DOHH2 (cell line): ENCODE measurements around the gene SYNE1.

ENCODE experiments used
- H3F3A ChIP-seq: fragments of 200-600 bp; sonication (generic), shearing (Covaris generic); 2 replicates; pipeline ENCODE4 v1.6.0; 2016; ENCODE audit warnings: antibody characterized with exemption, mild to moderate bottlenecking; ENCODE audit not compliant: control insufficient read depth, insufficient read depth
- H3K27ac ChIP-seq: fragments of 200-600 bp; sonication (generic); 2 replicates; pipeline ENCODE4 v1.5.1; 2014; ENCODE audit warnings: low read depth, mild to moderate bottlenecking, low read length, moderate library complexity
- H3K27me3 ChIP-seq: fragments of 200-600 bp; sonication (generic); 2 replicates; pipeline ENCODE4 v1.6.1; 2014; ENCODE audit warnings: mild to moderate bottlenecking, low read length, mixed read lengths; ENCODE audit not compliant: control insufficient read depth
- H3K36me3 ChIP-seq: fragments of 200-600 bp; sonication (generic); 2 replicates; pipeline ENCODE4 v1.6.1; 2014; ENCODE audit warnings: mild to moderate bottlenecking, low read length, moderate library complexity, mixed read lengths; ENCODE audit not compliant: control insufficient read depth
- H3K4me1 ChIP-seq: fragments of 200-600 bp; sonication (generic); 2 replicates; pipeline ENCODE4 v1.6.1; 2014; ENCODE audit warnings: mild to moderate bottlenecking, low read length, mixed read lengths; ENCODE audit not compliant: control insufficient read depth
- H3K4me2 ChIP-seq: fragments of 200-600 bp; sonication (generic); 2 replicates; pipeline ENCODE4 v1.6.0; 2014; ENCODE audit warnings: mild to moderate bottlenecking, low read length, moderate library complexity
- H3K4me3 ChIP-seq: fragments of 200-600 bp; sonication (generic); 2 replicates; pipeline ENCODE4 v1.5.1; 2014; ENCODE audit warnings: mild to moderate bottlenecking, low read length, mixed read lengths
- H3K79me2 ChIP-seq: fragments of 200-600 bp; sonication (generic); 2 replicates; pipeline ENCODE4 v1.6.1; 2014; ENCODE audit warnings: mild to moderate bottlenecking, low read length, mixed read lengths; ENCODE audit not compliant: control insufficient read depth
- H3K9me2 ChIP-seq: fragments of 200-600 bp; sonication (generic); replicated peaks from 2 replicates; pipeline ENCODE4 v1.6.1; 2014; ENCODE audit warnings: mild to moderate bottlenecking, low read length, mixed read lengths; ENCODE audit not compliant: control insufficient read depth
- H3K9me3 ChIP-seq: fragments of 200-600 bp; sonication (generic); 2 replicates; pipeline ENCODE4 v1.6.1; 2014; ENCODE audit warnings: antibody characterized with exemption, low read length, mixed read lengths; ENCODE audit not compliant: control insufficient read depth, insufficient read depth
- H4K20me1 ChIP-seq: fragments of 200-600 bp; sonication (generic); 2 replicates; pipeline ENCODE4 v1.6.0; 2014; ENCODE audit warnings: low read depth, mild to moderate bottlenecking, antibody characterized with exemption, low read length, moderate library complexity; ENCODE audit not compliant: control insufficient read depth, insufficient read depth
- EZH2phosphoT487 ChIP-seq: fragments of 200-600 bp; sonication (generic); IDR thresholded peaks from 2 replicates; pipeline ENCODE4 v1.6.1; 2017; ENCODE audit warnings: borderline replicate concordance, mild to moderate bottlenecking, antibody characterized with exemption, low read length, moderate library complexity, mixed read lengths
- TF ChIP-seq, protein P1 (sequence below): fragments of 200-600 bp; sonication (generic); IDR thresholded peaks from one replicate; pipeline ENCODE4 v1.5.1; 2014; ENCODE audit warnings: antibody characterized with exemption, mild to moderate bottlenecking, low read depth, low read length; ENCODE audit not compliant: poor library complexity, severe bottlenecking

The SYNE1 gene

DNA sequence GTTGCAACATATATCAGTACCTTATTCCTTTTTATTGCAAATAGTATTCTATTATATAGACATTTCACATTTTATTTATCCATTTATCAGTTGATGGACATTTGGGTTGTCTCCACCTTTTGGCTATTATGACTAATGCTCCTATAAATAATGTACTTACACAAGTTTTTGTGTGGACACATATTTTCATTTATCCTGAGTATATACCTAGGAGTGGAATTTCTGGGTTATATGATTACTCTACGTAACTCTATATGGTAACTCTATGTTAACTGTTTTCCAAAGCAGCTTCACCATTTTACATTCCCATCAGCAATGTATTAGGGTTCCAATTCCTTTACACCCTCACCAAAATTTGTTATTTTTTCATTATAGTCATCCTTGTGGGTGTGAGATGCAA, 424.7 kb downstream of the SYNE1 start:
- no peaks in the 10 kb centered on the region for H3K27me3 ChIP-seq
- H3K79me2 ChIP-seq: no peaks in the 10 kb centered on the region
- H3K4me2 ChIP-seq: no peak overlapping the region
- TF ChIP-seq EZH2phosphoT487: no peak
- TF ChIP-seq, protein P1, sequence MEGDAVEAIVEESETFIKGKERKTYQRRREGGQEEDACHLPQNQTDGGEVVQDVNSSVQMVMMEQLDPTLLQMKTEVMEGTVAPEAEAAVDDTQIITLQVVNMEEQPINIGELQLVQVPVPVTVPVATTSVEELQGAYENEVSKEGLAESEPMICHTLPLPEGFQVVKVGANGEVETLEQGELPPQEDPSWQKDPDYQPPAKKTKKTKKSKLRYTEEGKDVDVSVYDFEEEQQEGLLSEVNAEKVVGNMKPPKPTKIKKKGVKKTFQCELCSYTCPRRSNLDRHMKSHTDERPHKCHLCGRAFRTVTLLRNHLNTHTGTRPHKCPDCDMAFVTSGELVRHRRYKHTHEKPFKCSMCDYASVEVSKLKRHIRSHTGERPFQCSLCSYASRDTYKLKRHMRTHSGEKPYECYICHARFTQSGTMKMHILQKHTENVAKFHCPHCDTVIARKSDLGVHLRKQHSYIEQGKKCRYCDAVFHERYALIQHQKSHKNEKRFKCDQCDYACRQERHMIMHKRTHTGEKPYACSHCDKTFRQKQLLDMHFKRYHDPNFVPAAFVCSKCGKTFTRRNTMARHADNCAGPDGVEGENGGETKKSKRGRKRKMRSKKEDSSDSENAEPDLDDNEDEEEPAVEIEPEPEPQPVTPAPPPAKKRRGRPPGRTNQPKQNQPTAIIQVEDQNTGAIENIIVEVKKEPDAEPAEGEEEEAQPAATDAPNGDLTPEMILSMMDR: no peak
- no peaks in the 10 kb centered on the region for H3K9me3 ChIP-seq
- H3F3A ChIP-seq: no peaks in the 10 kb centered on the region
- no peaks in the 10 kb centered on the region for H3K9me2 ChIP-seq
- H3K27ac ChIP-seq: no peak overlapping the region
- H3K4me3 ChIP-seq: no peak overlapping the region
- no peaks in the 10 kb centered on the region for H3K4me1 ChIP-seq
- no peaks in the 10 kb centered on the region for H4K20me1 ChIP-seq
- peaks cover 72% of the 10 kb centered on the region for H3K36me3 ChIP-seq

DNA sequence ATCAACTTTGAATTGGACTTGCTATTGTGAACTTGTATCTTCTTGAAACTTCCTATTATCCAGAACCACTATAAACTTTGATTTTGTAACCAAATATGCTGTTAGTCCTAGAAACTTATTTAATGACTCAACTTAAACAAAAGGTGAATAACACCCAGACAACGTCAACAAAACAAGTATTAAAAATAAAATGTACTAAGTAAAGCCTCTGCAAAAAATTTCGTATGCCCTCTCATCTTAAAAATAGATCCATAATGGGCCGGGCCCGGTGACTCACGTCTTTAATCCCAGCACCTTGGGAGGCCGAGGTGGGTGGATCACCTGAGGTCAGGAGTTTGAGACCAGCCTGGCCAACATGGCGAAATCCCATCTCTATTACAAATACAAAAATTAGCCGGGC, 428.0 kb downstream of the SYNE1 start:
- Histone ChIP-seq H3K4me1 (no peaks in the 10 kb centered on the region), H3K4me3 (no peak overlapping the region), H3F3A (no peaks in the 10 kb centered on the region), H3K79me2 (no peaks in the 10 kb centered on the region), H3K4me2 (no peak overlapping the region), H3K27me3 (no peaks in the 10 kb centered on the region), H4K20me1 (no peaks in the 10 kb centered on the region), H3K9me2 (no peaks in the 10 kb centered on the region), H3K9me3 (no peaks in the 10 kb centered on the region), H3K36me3 (peaks cover 77% of the 10 kb centered on the region), H3K27ac (no peak overlapping the region)
- TF ChIP-seq EZH2phosphoT487: no peak
- TF ChIP-seq, protein P1: no peak

DNA sequence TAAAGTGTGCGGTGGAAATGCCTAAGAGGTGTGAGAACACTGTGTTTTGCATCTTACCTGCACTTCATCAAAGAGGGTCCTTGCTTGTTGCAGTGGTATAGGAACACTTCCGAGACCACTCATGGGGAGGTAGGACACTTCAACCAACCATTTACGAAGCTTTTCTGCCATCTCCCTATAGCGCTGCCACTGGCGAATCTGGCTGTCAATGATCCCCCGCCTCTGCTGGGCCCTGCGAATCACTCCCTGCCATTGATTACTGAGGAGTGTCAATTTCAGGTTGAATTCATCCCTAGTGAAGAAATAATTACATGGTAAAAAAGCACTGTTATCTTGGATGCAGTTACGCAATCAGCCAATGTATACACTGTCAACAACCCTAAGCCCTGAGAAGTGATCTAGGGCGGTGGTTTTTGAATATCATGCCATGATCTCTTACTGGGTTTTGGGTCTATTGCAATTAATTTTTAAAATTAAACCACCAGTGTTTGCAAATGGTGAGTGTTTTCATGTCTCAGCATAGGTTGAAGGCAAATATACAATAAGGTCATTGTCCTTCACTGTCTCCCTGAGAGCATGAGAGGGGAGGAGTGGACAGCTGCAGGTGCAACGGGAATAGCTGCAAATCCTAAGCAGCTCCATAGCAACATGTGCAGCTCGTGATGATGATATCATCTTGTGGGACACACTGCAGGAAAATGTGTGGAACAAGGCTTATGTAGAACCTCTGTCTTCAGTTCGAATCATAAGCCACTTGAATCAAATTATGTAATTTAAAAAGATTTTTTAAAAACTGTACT, 429.0 kb downstream of the SYNE1 start:
- no peak overlapping the region for H3K4me3 ChIP-seq

More for the DNA sequence above, 429.0 kb downstream of the SYNE1 start:
- H3K9me2 ChIP-seq: no peaks in the 10 kb centered on the region
- no peaks in the 10 kb centered on the region for H3K9me3 ChIP-seq
- no peaks in the 10 kb centered on the region for H3K27me3 ChIP-seq
- no peaks in the 10 kb centered on the region for H3F3A ChIP-seq
- TF ChIP-seq EZH2phosphoT487: no peak
- TF ChIP-seq, protein P1: no peak
- no peak overlapping the region for H3K4me2 ChIP-seq
- H3K79me2 ChIP-seq: no peaks in the 10 kb centered on the region
- no peaks in the 10 kb centered on the region for H3K4me1 ChIP-seq
- no peak overlapping the region for H3K27ac ChIP-seq
- H3K36me3 ChIP-seq: peaks cover 79% of the 10 kb centered on the region
- H4K20me1 ChIP-seq: no peaks in the 10 kb centered on the region
